Neural progenitor cell (in vitro differentiated cells): ENCODE results near the gene WNT8A. TPM values are rescaled to one million over a fixed set of nuclear protein-coding genes. Genes with fewer than 3 reads are reported as not detected.

Source experiments
- DNase-seq: peaks from one replicate; pipeline ENCODE4 v3.0.0-alpha.2; 2016; ENCODE audit warnings: low spot score
- H2AFZ ChIP-seq: fragments of 200-600 bp; sonication (generic); replicated peaks from 2 replicates; pipeline ENCODE4 v1.6.1; 2016; ENCODE audit warnings: antibody characterized with exemption
- H3F3A ChIP-seq: fragments of 200-600 bp; sonication (generic); 2 replicates; pipeline ENCODE4 v1.6.1; 2016; ENCODE audit warnings: antibody characterized with exemption, low read depth
- H3K27ac ChIP-seq: fragments of 200-600 bp; sonication (generic); 2 replicates; pipeline ENCODE4 v1.5.1; 2016; ENCODE audit warnings: mild to moderate bottlenecking
- H3K27me3 ChIP-seq: fragments of 200-600 bp; sonication (generic); 2 replicates; pipeline ENCODE4 v1.6.1; 2016; ENCODE audit warnings: mild to moderate bottlenecking, moderate library complexity
- H3K36me3 ChIP-seq: fragments of 200-600 bp; sonication (generic); 2 replicates; pipeline ENCODE4 v1.5.1; 2016
- H3K4me1 ChIP-seq: fragments of 200-600 bp; sonication (generic); 2 replicates; pipeline ENCODE4 v1.6.1; 2016; ENCODE audit warnings: mixed run types
- H3K4me2 ChIP-seq: fragments of 200-600 bp; sonication (generic); 2 replicates; pipeline ENCODE4 v1.6.1; 2016
- H3K4me3 ChIP-seq: fragments of 200-600 bp; sonication (generic); 2 replicates; pipeline ENCODE4 v1.5.1; 2016
- H3K79me2 ChIP-seq: fragments of 200-600 bp; sonication (generic); 2 replicates; pipeline ENCODE4 v1.6.1; 2016; ENCODE audit warnings: low read depth
- H3K9ac ChIP-seq: fragments of 200-600 bp; sonication (generic); 2 replicates; pipeline ENCODE4 v1.6.1; 2016
- H3K9me3 ChIP-seq: fragments of 200-600 bp; sonication (generic); 2 replicates; pipeline ENCODE4 v1.5.1; 2016; ENCODE audit warnings: low read depth
- H4K20me1 ChIP-seq: fragments of 200-600 bp; sonication (generic); 2 replicates; pipeline ENCODE4 v1.6.1; 2016; ENCODE audit warnings: low read depth
- H3K27ac Mint-ChIP-seq: 3 replicates; pipeline ENCODE4 v1.8.0; 2021; ENCODE audit warnings: mixed read lengths
- H3K27me3 Mint-ChIP-seq: 2 replicates; pipeline ENCODE4 v1.8.0; 2022; ENCODE audit warnings: low read depth, mild to moderate bottlenecking, inconsistent platforms, moderate library complexity, mixed read lengths; ENCODE audit not compliant: insufficient read depth
- H3K36me3 Mint-ChIP-seq: 3 replicates; pipeline ENCODE4 v1.8.0; 2021; ENCODE audit warnings: mixed read lengths
- H3K4me1 Mint-ChIP-seq: 3 replicates; pipeline ENCODE4 v1.8.0; 2021; ENCODE audit warnings: mixed read lengths
- H3K4me3 Mint-ChIP-seq: 3 replicates; pipeline ENCODE4 v1.8.0; 2021; ENCODE audit warnings: mild to moderate bottlenecking, moderate library complexity, mixed read lengths
- H3K9me3 Mint-ChIP-seq: 3 replicates; pipeline ENCODE4 v1.8.0; 2020; ENCODE audit warnings: mixed read lengths
- EZH2 ChIP-seq: fragments of 200-600 bp; sonication (generic); IDR thresholded peaks from 2 replicates; pipeline ENCODE4 v1.6.1; 2017; ENCODE audit warnings: antibody characterized with exemption, mild to moderate bottlenecking, moderate library complexity
- EZH2phosphoT487 ChIP-seq: fragments of 200-600 bp; sonication (generic); IDR thresholded peaks from 2 replicates; pipeline ENCODE4 v1.6.1; 2017; ENCODE audit warnings: antibody characterized with exemption
- total RNA-seq: library from RNA; depleted of rRNA; stranded (reverse); fragments of >200 nt; gene quantifications from 2 replicates; pipeline ENCODE4 v1.2.3, GENCODE V29; 2015; ENCODE audit warnings: low replicate concordance
- TF ChIP-seq, protein P1 (sequence below): fragments of 200-600 bp; sonication (generic); IDR thresholded peaks from 2 replicates; pipeline ENCODE4 v1.5.1; 2017; ENCODE audit warnings: antibody characterized with exemption, mild to moderate bottlenecking

WNT8A gene
- total RNA-seq, 1 donor from 2014 or later, result not detected

DNA sequence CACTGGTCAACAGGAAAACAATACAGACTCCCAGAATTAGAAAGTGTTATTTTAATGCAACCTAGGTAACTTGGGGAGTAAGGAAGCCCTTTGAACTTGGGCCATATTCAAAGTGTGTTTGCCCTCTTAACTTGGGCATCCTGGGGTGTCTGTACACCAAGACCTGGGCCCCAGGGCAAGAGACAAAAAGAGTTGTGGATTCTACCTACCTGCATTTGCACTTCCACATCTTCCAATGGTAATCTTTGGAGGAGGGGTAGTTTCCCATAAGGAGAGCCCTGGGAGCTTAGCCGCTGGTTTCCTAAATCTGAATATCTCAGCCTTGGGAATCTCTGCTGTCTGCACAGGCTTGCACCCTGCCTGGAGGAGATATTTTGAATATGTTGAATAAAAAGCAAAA, 8.5 kb downstream of the WNT8A start:
- TF ChIP-seq EZH2 (no peak), EZH2phosphoT487 (no peak)
- TF ChIP-seq, protein P1, sequence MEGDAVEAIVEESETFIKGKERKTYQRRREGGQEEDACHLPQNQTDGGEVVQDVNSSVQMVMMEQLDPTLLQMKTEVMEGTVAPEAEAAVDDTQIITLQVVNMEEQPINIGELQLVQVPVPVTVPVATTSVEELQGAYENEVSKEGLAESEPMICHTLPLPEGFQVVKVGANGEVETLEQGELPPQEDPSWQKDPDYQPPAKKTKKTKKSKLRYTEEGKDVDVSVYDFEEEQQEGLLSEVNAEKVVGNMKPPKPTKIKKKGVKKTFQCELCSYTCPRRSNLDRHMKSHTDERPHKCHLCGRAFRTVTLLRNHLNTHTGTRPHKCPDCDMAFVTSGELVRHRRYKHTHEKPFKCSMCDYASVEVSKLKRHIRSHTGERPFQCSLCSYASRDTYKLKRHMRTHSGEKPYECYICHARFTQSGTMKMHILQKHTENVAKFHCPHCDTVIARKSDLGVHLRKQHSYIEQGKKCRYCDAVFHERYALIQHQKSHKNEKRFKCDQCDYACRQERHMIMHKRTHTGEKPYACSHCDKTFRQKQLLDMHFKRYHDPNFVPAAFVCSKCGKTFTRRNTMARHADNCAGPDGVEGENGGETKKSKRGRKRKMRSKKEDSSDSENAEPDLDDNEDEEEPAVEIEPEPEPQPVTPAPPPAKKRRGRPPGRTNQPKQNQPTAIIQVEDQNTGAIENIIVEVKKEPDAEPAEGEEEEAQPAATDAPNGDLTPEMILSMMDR, result no peak
- no peaks in the 10 kb centered on the region for H4K20me1 ChIP-seq
- Mint-ChIP-seq H3K4me1 (peaks cover 16% of the 10 kb centered on the region), H3K36me3 (no peaks in the 10 kb centered on the region), H3K27me3 (peaks cover 5% of the 10 kb centered on the region), H3K27ac (no peak overlapping the region), H3K4me3 (no peak overlapping the region), H3K9me3 (no peaks in the 10 kb centered on the region)
- no peak overlapping the region for H2AFZ ChIP-seq
- peaks cover 5% of the 10 kb centered on the region for H3F3A ChIP-seq
- no peak overlapping the region for H3K9ac ChIP-seq
- no peaks in the 10 kb centered on the region for H3K79me2 ChIP-seq
- no peak for DNase-seq
- H3K36me3 ChIP-seq, result no peaks in the 10 kb centered on the region
- H3K4me1 ChIP-seq, result peaks cover 15% of the 10 kb centered on the region
- no peak overlapping the region for H3K4me2 ChIP-seq
- no peak overlapping the region for H3K27ac ChIP-seq
- H3K27me3 ChIP-seq, result peaks cover 20% of the 10 kb centered on the region
- no peaks in the 10 kb centered on the region for H3K9me3 ChIP-seq
- H3K4me3 ChIP-seq, result no peak overlapping the region

DNA sequence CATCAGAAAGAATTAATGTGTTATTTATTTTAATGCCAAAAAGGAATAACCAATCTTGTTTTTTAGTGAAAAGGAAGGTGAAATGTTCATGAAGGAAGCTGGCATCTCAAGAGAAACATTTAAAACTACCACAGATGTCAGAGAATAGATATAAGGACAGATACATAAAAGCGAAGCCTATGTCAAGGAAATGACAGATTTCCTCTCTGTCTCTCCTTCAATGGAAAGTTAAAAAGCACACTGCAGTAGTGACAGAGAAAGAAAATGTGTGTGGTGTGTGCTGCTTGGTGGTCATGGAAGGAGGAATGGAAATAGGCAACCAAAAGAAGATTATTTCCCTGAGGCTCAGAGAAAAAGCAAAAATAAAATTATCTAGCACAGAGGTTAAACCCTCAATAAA, 9.2 kb downstream of the WNT8A start:
- peaks cover 22% of the 10 kb centered on the region for H3K27me3 ChIP-seq
- H3K9ac ChIP-seq, result no peak overlapping the region
- no peaks in the 10 kb centered on the region for H3K9me3 ChIP-seq
- H3K27ac Mint-ChIP-seq, result no peak overlapping the region
- peaks cover 15% of the 10 kb centered on the region for H3K4me1 ChIP-seq
- peaks cover 5% of the 10 kb centered on the region for H3K27me3 Mint-ChIP-seq
- H3K9me3 Mint-ChIP-seq, result no peaks in the 10 kb centered on the region
- peaks cover 5% of the 10 kb centered on the region for H3F3A ChIP-seq
- H2AFZ ChIP-seq, result no peak overlapping the region
- no peaks in the 10 kb centered on the region for H4K20me1 ChIP-seq
- TF ChIP-seq, protein P1, result no peak
- no peak for TF ChIP-seq EZH2
- peaks cover 16% of the 10 kb centered on the region for H3K4me1 Mint-ChIP-seq
- H3K79me2 ChIP-seq, result no peaks in the 10 kb centered on the region
- no peaks in the 10 kb centered on the region for H3K36me3 Mint-ChIP-seq
- H3K4me3 ChIP-seq, result no peak overlapping the region
- H3K4me3 Mint-ChIP-seq, result no peak overlapping the region
- no peak overlapping the region for H3K27ac ChIP-seq
- no peak overlapping the region for H3K4me2 ChIP-seq
- no peaks in the 10 kb centered on the region for H3K36me3 ChIP-seq
- no peak for DNase-seq

- Histone ChIP-seq H3K79me2 (no peaks in the 10 kb centered on the region), H3K9me3 (no peaks in the 10 kb centered on the region), H4K20me1 (no peaks in the 10 kb centered on the region), H2AFZ (peak overlapping the region; percentile 72), H3K4me2 (no peak overlapping the region), H3K27ac (no peak overlapping the region), H3F3A (peaks cover 5% of the 10 kb centered on the region), H3K9ac (no peak overlapping the region), H3K4me1 (peaks cover 15% of the 10 kb centered on the region), H3K4me3 (no peak overlapping the region), H3K27me3 (peaks cover 22% of the 10 kb centered on the region), H3K36me3 (no peaks in the 10 kb centered on the region)
- Mint-ChIP-seq H3K27me3 (peaks cover 3% of the 10 kb centered on the region), H3K27ac (peak overlapping the region; percentile 78), H3K4me3 (no peak overlapping the region), H3K36me3 (no peaks in the 10 kb centered on the region), H3K4me1 (peaks cover 16% of the 10 kb centered on the region), H3K9me3 (no peaks in the 10 kb centered on the region)
- DNase-seq, result no peak
- no peak for TF ChIP-seq EZH2
- TF ChIP-seq EZH2phosphoT487, result no peak
- TF ChIP-seq, protein P1, result no peak
Observed at GRCh38 chr5:138095100-138095907, 11.5 kb downstream of the WNT8A start.
